ENCODE results near the gene SMCR8. TPM values are rescaled to one million over a fixed set of nuclear protein-coding genes. Genes with fewer than 3 reads are reported as not detected.

Gene SMCR8, protein sequence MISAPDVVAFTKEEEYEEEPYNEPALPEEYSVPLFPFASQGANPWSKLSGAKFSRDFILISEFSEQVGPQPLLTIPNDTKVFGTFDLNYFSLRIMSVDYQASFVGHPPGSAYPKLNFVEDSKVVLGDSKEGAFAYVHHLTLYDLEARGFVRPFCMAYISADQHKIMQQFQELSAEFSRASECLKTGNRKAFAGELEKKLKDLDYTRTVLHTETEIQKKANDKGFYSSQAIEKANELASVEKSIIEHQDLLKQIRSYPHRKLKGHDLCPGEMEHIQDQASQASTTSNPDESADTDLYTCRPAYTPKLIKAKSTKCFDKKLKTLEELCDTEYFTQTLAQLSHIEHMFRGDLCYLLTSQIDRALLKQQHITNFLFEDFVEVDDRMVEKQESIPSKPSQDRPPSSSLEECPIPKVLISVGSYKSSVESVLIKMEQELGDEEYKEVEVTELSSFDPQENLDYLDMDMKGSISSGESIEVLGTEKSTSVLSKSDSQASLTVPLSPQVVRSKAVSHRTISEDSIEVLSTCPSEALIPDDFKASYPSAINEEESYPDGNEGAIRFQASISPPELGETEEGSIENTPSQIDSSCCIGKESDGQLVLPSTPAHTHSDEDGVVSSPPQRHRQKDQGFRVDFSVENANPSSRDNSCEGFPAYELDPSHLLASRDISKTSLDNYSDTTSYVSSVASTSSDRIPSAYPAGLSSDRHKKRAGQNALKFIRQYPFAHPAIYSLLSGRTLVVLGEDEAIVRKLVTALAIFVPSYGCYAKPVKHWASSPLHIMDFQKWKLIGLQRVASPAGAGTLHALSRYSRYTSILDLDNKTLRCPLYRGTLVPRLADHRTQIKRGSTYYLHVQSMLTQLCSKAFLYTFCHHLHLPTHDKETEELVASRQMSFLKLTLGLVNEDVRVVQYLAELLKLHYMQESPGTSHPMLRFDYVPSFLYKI
- total RNA-seq, result 10 to 100 TPM; 26.7 to 26.9 TPM
- 4.9 TPM for polyA plus RNA-seq

DNA sequence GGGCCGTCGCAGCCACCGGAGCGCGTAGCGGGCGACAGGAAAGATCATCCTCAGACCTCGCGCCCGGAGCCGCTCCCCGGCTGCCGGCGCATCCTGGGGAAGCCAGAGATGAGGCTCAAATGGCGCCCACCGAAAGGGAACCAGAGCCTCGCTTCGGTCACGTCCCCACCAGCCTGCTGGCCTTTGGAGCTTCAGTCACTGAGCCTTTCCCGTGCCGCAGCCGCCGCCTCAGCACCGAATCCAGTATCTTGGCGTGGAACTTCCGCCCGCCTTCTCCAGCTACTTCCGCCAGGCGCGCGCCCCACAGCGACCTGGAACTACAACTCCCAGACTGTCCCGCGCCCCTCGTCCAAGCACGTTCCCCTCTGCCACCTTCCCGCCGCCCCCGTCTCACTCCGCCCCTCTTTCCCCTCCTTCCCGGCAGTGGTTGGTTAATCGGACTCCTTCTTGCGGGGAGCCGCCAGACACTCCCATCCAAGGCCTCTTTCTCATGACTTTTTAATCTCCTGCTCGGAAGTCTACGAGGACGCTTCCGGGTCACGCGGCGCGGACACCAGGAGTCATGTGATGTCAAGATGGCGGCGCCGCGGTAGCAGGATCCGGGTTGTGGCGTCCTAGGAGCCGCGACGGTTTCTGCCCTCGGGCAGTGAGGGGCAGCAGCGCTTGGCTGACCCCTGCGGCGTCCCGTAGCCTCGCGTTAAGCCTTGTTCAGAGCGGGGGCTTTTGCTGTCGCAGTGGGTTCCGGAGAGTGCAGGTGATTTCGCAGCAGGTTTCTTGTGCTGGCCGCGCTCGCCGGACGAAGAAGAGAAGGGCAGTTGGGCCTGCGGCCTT, at the start of gene SMCR8, which contains the start of gene TOP3A:
TSS of gene SMCR8 (plus strand) at position 563 of the 831 bp plus-strand sequence. CDS start 497 bp downstream, outside the sequence.
TSS of gene TOP3A (minus strand) at position 264 of the 831 bp plus-strand sequence. CDS start at position 48, 216 bp downstream.
- ChIA-PET POLR2A (interaction anchor here (0.7 to 1.0 kb wide), 2 partner anchors 48 to 132 kb away, joined by 3 read pairs; partner anchors contain the start of genes ALKBH5 and SHMT1), CTCF (no interaction called here)
- H3K4me1 ChIP-seq (ENCODE audit: insufficient read depth, low read length), result peaks cover 72% of the 10 kb centered on the region
- peaks cover 0 to 3% of the 10 kb centered on the region in 2 donors for H3K27me3 Mint-ChIP-seq
- no peaks in the 10 kb centered on the region for H3K9me3 ChIP-seq (ENCODE audit: low read length)
- H3K27ac Mint-ChIP-seq, result peak within 1 kb of the TSS; percentile 83 to 99 (median 98)
- H3K4me1 Mint-ChIP-seq, result peaks cover 72 to 88% (median 80%) of the 10 kb centered on the region in 3 donors
- H3K4me3 Mint-ChIP-seq, result peak within 1 kb of the TSS; percentile 87 to 98 (median 96)
- no peaks in the 10 kb centered on the region for H3K27me3 ChIP-seq (ENCODE audit: insufficient read depth, low read length, poor library complexity, severe bottlenecking)
- peak within 1 kb of the TSS; percentile 96 for H3K27ac ChIP-seq (ENCODE audit: low read depth, low read length)
- peak; percentile 96 to 98 (median 97) for DNase-seq
- peaks cover 18% of the 10 kb centered on the region for H3K36me3 ChIP-seq (ENCODE audit: insufficient read depth, low read length)
- peaks cover 0 to 65% (median 5%) of the 10 kb centered on the region in 3 donors for H3K36me3 Mint-ChIP-seq
- peak within 1 kb of the TSS; percentile 100 for H3K4me3 ChIP-seq (ENCODE audit: low read length)
- no peaks in the 10 kb centered on the region for H3K9me3 Mint-ChIP-seq

DNA sequence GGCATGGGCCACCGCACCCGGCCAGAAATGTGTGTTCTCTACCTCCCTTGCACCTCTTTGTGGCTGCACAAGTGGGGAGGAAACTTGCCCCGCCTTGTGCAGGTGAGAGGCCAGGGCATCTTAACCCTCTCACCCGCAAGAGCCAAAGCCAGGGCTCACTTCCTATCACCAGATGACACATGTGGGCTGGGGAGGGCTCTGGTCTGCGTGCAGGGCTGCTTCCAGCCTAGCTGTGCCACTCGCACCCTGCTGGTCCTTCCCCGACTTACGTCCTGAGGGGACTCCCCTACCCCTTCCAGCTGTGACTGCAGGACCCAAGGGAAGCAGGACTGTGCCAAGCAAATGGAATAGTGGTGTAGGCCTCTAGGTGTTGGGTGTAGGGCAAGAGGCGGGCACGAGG, 47.7 kb upstream of the SMCR8 start:
- CTCF ChIA-PET, result no interaction called here

GRCh38 chr17:18267927-18268711, 47.0 kb upstream of the SMCR8 start:
- ChIA-PET CTCF (interaction anchor here (1.1 kb wide), 1 partner anchor 14 kb away, joined by 4 read pairs; no protein-coding TSS in a partner anchor), POLR2A (no interaction called here)
- Mint-ChIP-seq H3K27ac (peak overlapping the region in 3 of 8 donors; percentile 19 to 26 (median 23)), H3K4me1 (peaks cover 16 to 27% (median 24%) of the 10 kb centered on the region in 3 donors), H3K4me3 (peak overlapping the region in 4 of 7 donors; percentile 5 to 69 (median 20)), H3K36me3 (peaks cover 0 to 30% (median 3%) of the 10 kb centered on the region in 3 donors), H3K27me3 (no peaks in the 10 kb centered on the region), H3K9me3 (no peaks in the 10 kb centered on the region)
- Histone ChIP-seq H3K4me1 (ENCODE audit: insufficient read depth, low read length) (peaks cover 8% of the 10 kb centered on the region), H3K9me3 (ENCODE audit: low read length) (no peaks in the 10 kb centered on the region), H3K4me3 (ENCODE audit: low read length) (no peak overlapping the region), H3K27ac (ENCODE audit: low read depth, low read length) (no peak overlapping the region), H3K36me3 (ENCODE audit: insufficient read depth, low read length) (peaks cover 13% of the 10 kb centered on the region), H3K27me3 (ENCODE audit: insufficient read depth, low read length, poor library complexity, severe bottlenecking) (no peaks in the 10 kb centered on the region)
- no peak for DNase-seq

More for the DNA sequence above, 47.7 kb upstream of the SMCR8 start:
- peaks cover 16 to 34% (median 24%) of the 10 kb centered on the region in 3 donors for H3K4me1 Mint-ChIP-seq
- peak overlapping the region in 3 of 7 donors; percentile 7 to 69 (median 37) for H3K4me3 Mint-ChIP-seq
- H3K36me3 ChIP-seq (ENCODE audit: insufficient read depth, low read length), result peaks cover 13% of the 10 kb centered on the region
- DNase-seq, result no peak
- H3K27ac ChIP-seq (ENCODE audit: low read depth, low read length), result no peak overlapping the region
- no peak overlapping the region for H3K4me3 ChIP-seq (ENCODE audit: low read length)
- no peaks in the 10 kb centered on the region for H3K9me3 ChIP-seq (ENCODE audit: low read length)
- peaks cover 8% of the 10 kb centered on the region for H3K4me1 ChIP-seq (ENCODE audit: insufficient read depth, low read length)
- POLR2A ChIA-PET, result no interaction called here
- H3K36me3 Mint-ChIP-seq, result peaks cover 0 to 31% (median 3%) of the 10 kb centered on the region in 3 donors
- peak overlapping the region in 3 of 8 donors; percentile 30 to 68 (median 65) for H3K27ac Mint-ChIP-seq
- no peaks in the 10 kb centered on the region for H3K9me3 Mint-ChIP-seq
- no peaks in the 10 kb centered on the region for H3K27me3 ChIP-seq (ENCODE audit: insufficient read depth, low read length, poor library complexity, severe bottlenecking)
- no peaks in the 10 kb centered on the region for H3K27me3 Mint-ChIP-seq

- H3K9me3 ChIP-seq (ENCODE audit: low read length), result no peaks in the 10 kb centered on the region
- H3K27me3 ChIP-seq (ENCODE audit: insufficient read depth, low read length, poor library complexity, severe bottlenecking), result no peaks in the 10 kb centered on the region
- no peak overlapping the region for H3K27ac ChIP-seq (ENCODE audit: low read depth, low read length)
- Mint-ChIP-seq H3K4me3 (no peak overlapping the region), H3K27me3 (no peaks in the 10 kb centered on the region), H3K36me3 (peaks cover 0 to 29% (median 0%) of the 10 kb centered on the region in 3 donors), H3K9me3 (no peaks in the 10 kb centered on the region), H3K27ac (peak overlapping the region in 2 of 8 donors; percentile 48 to 66), H3K4me1 (peaks cover 14 to 25% (median 24%) of the 10 kb centered on the region in 3 donors)
- H3K4me1 ChIP-seq (ENCODE audit: insufficient read depth, low read length), result peaks cover 8% of the 10 kb centered on the region
- H3K36me3 ChIP-seq (ENCODE audit: insufficient read depth, low read length), result peaks cover 8% of the 10 kb centered on the region
- CTCF ChIA-PET, result interaction anchor here (0.9 kb wide), 1 partner anchor 11 kb away, joined by 3 read pairs; the partner anchor contains the start of gene FLII
- POLR2A ChIA-PET, result interaction anchor here (1.1 kb wide), 1 partner anchor 48 kb away, joined by 3 read pairs; no protein-coding TSS in a partner anchor
- no peak for DNase-seq
- H3K4me3 ChIP-seq (ENCODE audit: low read length), result no peak overlapping the region
Observed at GRCh38 chr17:18270046-18270931, 44.8 kb upstream of the SMCR8 start.

GRCh38 chr17:18277076-18277475, 38.0 kb upstream of the SMCR8 start:
- Mint-ChIP-seq H3K36me3 (peaks cover 0 to 74% (median 5%) of the 10 kb centered on the region in 3 donors), H3K4me1 (peaks cover 0 to 2% (median 0%) of the 10 kb centered on the region in 3 donors), H3K9me3 (no peaks in the 10 kb centered on the region), H3K27me3 (no peaks in the 10 kb centered on the region), H3K27ac (no peak overlapping the region), H3K4me3 (no peak overlapping the region)
- CTCF ChIA-PET, result interaction anchor here (1.4 kb wide), 1 partner anchor 60 kb away, joined by 3 read pairs; no protein-coding TSS in a partner anchor
- Histone ChIP-seq H3K4me3 (ENCODE audit: low read length) (no peak overlapping the region), H3K27ac (ENCODE audit: low read depth, low read length) (no peak overlapping the region), H3K9me3 (ENCODE audit: low read length) (no peaks in the 10 kb centered on the region), H3K4me1 (ENCODE audit: insufficient read depth, low read length) (no peaks in the 10 kb centered on the region), H3K27me3 (ENCODE audit: insufficient read depth, low read length, poor library complexity, severe bottlenecking) (no peaks in the 10 kb centered on the region), H3K36me3 (ENCODE audit: insufficient read depth, low read length) (peaks cover 41% of the 10 kb centered on the region)
- POLR2A ChIA-PET, result no interaction called here
- no peak for DNase-seq

DNA sequence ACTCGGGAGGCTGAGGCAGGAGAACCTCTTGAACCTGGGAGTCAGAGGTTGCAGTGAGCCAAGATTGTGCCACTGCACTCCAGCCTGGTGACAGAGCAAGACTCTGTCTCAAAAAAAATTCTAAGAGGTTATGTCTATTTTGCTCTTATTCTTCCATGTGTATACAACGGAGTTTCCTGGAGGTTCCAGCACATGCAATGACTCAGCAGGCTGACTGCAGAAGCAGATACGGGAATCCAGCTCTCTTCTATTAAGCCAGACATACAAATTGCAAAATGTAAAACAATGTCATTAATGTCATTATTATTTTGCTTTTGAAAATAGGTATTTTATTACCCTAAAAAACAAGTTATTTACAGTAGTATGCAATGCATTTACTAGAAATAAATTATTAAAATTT, 36.2 kb upstream of the SMCR8 start:
- H3K4me3 Mint-ChIP-seq, result no peak overlapping the region
- H3K9me3 ChIP-seq (ENCODE audit: low read length), result no peaks in the 10 kb centered on the region
- CTCF ChIA-PET, result no interaction called here

More for the DNA sequence above, 36.2 kb upstream of the SMCR8 start:
- peaks cover 0 to 82% (median 8%) of the 10 kb centered on the region in 3 donors for H3K36me3 Mint-ChIP-seq
- no peaks in the 10 kb centered on the region for H3K9me3 Mint-ChIP-seq
- no peaks in the 10 kb centered on the region for H3K4me1 ChIP-seq (ENCODE audit: insufficient read depth, low read length)
- H3K27me3 Mint-ChIP-seq, result no peaks in the 10 kb centered on the region
- no peak overlapping the region for H3K27ac Mint-ChIP-seq
- no peaks in the 10 kb centered on the region for H3K27me3 ChIP-seq (ENCODE audit: insufficient read depth, low read length, poor library complexity, severe bottlenecking)
- no peaks in the 10 kb centered on the region for H3K4me1 Mint-ChIP-seq
- H3K27ac ChIP-seq (ENCODE audit: low read depth, low read length), result no peak overlapping the region
- DNase-seq, result no peak
- H3K36me3 ChIP-seq (ENCODE audit: insufficient read depth, low read length), result peaks cover 55% of the 10 kb centered on the region
- H3K4me3 ChIP-seq (ENCODE audit: low read length), result no peak overlapping the region
- POLR2A ChIA-PET, result no interaction called here
